WTC11 (cell line): ENCODE results near the gene MRPS6. TPM values are rescaled to one million over a fixed set of nuclear protein-coding genes. Genes with fewer than 3 reads are reported as not detected.

Experiments
- ATAC-seq: fragments of 200-7000 bp; cut with Tn5 transposase; 2 replicates; pipeline ENCODE4 v1.10.0; 2021; ENCODE audit warnings: mild to moderate bottlenecking, moderate library complexity
- CTCF ChIA-PET: fragments of 300-600 bp; sonication (Branson Sonifier 250); formaldehyde crosslinking; loops from one replicate; lab custom pipeline; 2021; ENCODE audit warnings: antibody characterized with exemption; lab: Charles Lee
- POLR2A ChIA-PET: fragments of 350-600 bp; sonication (Branson Sonifier 250); formaldehyde crosslinking; loops from one replicate; lab custom pipeline; 2021; ENCODE audit warnings: antibody characterized with exemption; lab: Charles Lee
- DNase-seq: peaks from one replicate; pipeline ENCODE4 v3.0.0; 2021; ENCODE audit warnings: low spot score
- H3K27ac Mint-ChIP-seq: 2 replicates; pipeline ENCODE4 v1.8.0; 2021; ENCODE audit warnings: mixed read lengths
- H3K27me3 Mint-ChIP-seq: 2 replicates; pipeline ENCODE4 v1.8.0; 2021; ENCODE audit warnings: low read depth, mild to moderate bottlenecking, moderate library complexity, mixed read lengths
- H3K36me3 Mint-ChIP-seq: 2 replicates; pipeline ENCODE4 v1.8.0; 2021; ENCODE audit warnings: mixed read lengths
- H3K4me1 Mint-ChIP-seq: 2 replicates; pipeline ENCODE4 v1.8.0; 2022; ENCODE audit warnings: mixed read lengths
- H3K4me3 Mint-ChIP-seq: 2 replicates; pipeline ENCODE4 v1.8.0; 2021; ENCODE audit warnings: mild to moderate bottlenecking, moderate library complexity, mixed read lengths
- H3K9me3 Mint-ChIP-seq: 2 replicates; pipeline ENCODE4 v1.8.0; 2021; ENCODE audit warnings: mixed read lengths
- CDX4 ChIP-seq: fragments of 250-450 bp; sonication (Bioruptor Pico); IDR thresholded peaks from 2 replicates; pipeline ENCODE4 v1.9.0; 2021; ENCODE audit warnings: moderate library complexity, mild to moderate bottlenecking, inconsistent platforms, borderline replicate concordance
- CREB1 ChIP-seq: sonication (generic); formaldehyde crosslinking; IDR thresholded peaks from 2 replicates; pipeline ENCODE4 v1.8.0; 2023; ENCODE audit warnings: mild to moderate bottlenecking, missing genetic modification reagents
- FOXP4 ChIP-seq: sonication (generic); formaldehyde crosslinking; IDR thresholded peaks from 2 replicates; pipeline ENCODE4 v1.8.0; 2022; ENCODE audit warnings: mild to moderate bottlenecking, missing genetic modification reagents
- NFATC4 ChIP-seq: fragments of 250-450 bp; sonication (Bioruptor Pico); IDR thresholded peaks from 2 replicates; pipeline ENCODE4 v1.9.0; 2021; ENCODE audit warnings: mild to moderate bottlenecking
- NFYB ChIP-seq: sonication (generic); formaldehyde crosslinking; conservative IDR thresholded peaks from 2 replicates; pipeline ENCODE4 v1.8.0; 2022; ENCODE audit warnings: low read depth, missing genetic modification reagents
- NR1H2 ChIP-seq: sonication (generic); formaldehyde crosslinking; IDR thresholded peaks from 2 replicates; pipeline ENCODE4 v1.9.0; 2021; ENCODE audit warnings: mild to moderate bottlenecking, moderate library complexity, missing genetic modification reagents
- PRRX2 ChIP-seq: fragments of 250-450 bp; sonication (Bioruptor Pico); IDR thresholded peaks from 2 replicates; pipeline ENCODE4 v1.8.0; 2021; ENCODE audit warnings: mild to moderate bottlenecking
- RORB ChIP-seq: fragments of 250-450 bp; sonication (Bioruptor Pico); IDR thresholded peaks from 2 replicates; pipeline ENCODE4 v1.9.0; 2021; ENCODE audit warnings: mild to moderate bottlenecking
- SOX15 ChIP-seq: fragments of 250-450 bp; sonication (Bioruptor Pico); IDR thresholded peaks from 2 replicates; pipeline ENCODE4 v1.9.0; 2021; ENCODE audit warnings: mild to moderate bottlenecking
- SP1 ChIP-seq: sonication (generic); formaldehyde crosslinking; conservative IDR thresholded peaks from 2 replicates; pipeline ENCODE4 v1.8.1; 2022; ENCODE audit warnings: missing genetic modification reagents
- TP53 ChIP-seq: sonication (generic); formaldehyde crosslinking; IDR thresholded peaks from 2 replicates; pipeline ENCODE4 v1.8.1; 2023; ENCODE audit warnings: mild to moderate bottlenecking, missing genetic modification reagents
- USF1 ChIP-seq: sonication (generic); formaldehyde crosslinking; IDR thresholded peaks from 2 replicates; pipeline ENCODE4 v1.8.0; 2022; ENCODE audit warnings: mild to moderate bottlenecking, missing genetic modification reagents
- USF2 ChIP-seq: sonication (generic); formaldehyde crosslinking; IDR thresholded peaks from 2 replicates; pipeline ENCODE4 v1.8.1; 2023; ENCODE audit warnings: mild to moderate bottlenecking, missing genetic modification reagents, moderate library complexity
- ZNF138 ChIP-seq: sonication (generic); formaldehyde crosslinking; conservative IDR thresholded peaks from 2 replicates; pipeline ENCODE4 v1.8.1; 2022; ENCODE audit warnings: mild to moderate bottlenecking, moderate library complexity, missing genetic modification reagents
- ZNF219 ChIP-seq: sonication (generic); formaldehyde crosslinking; IDR thresholded peaks from 2 replicates; pipeline ENCODE4 v1.8.0; 2023; ENCODE audit warnings: missing genetic modification reagents, mild to moderate bottlenecking, borderline replicate concordance
- ZNF232 ChIP-seq: sonication (generic); formaldehyde crosslinking; IDR thresholded peaks from 2 replicates; pipeline ENCODE4 v1.8.0; 2022; ENCODE audit warnings: mild to moderate bottlenecking, missing genetic modification reagents
- ZNF423 ChIP-seq: fragments of 250-450 bp; sonication (Bioruptor Pico); IDR thresholded peaks from 2 replicates; pipeline ENCODE4 v2.1.2; 2022; ENCODE audit warnings: mild to moderate bottlenecking, moderate library complexity
- ZNF425 ChIP-seq: fragments of 250-450 bp; sonication (Bioruptor Pico); conservative IDR thresholded peaks from 2 replicates; pipeline ENCODE4 v1.9.0; 2021; ENCODE audit warnings: mild to moderate bottlenecking
- ZNF671 ChIP-seq: fragments of 250-450 bp; sonication (Bioruptor Pico); IDR thresholded peaks from 2 replicates; pipeline ENCODE4 v1.8.0; 2021; ENCODE audit warnings: mild to moderate bottlenecking
- total RNA-seq: library from RNA; stranded (reverse); gene quantifications from 3 replicates; pipeline ENCODE4 v1.2.3, GENCODE V29; 2021

Gene MRPS6
- total RNA-seq, 1 experiment from 2014 or later: 133 TPM

- peaks cover 18% of the 10 kb centered on the region; the same call in 1 of the 2 replicates for H3K36me3 Mint-ChIP-seq
- ChIA-PET CTCF (interaction anchor here (0.8 to 2.1 kb wide), 3 partner anchors 8 to 247 kb away, joined by 4 to 12 read pairs (median 5); no protein-coding TSS in a partner anchor), POLR2A (interaction anchor here (0.7 kb wide), 1 partner anchor 24 kb away, joined by 3 read pairs; no protein-coding TSS in a partner anchor)
- peaks cover 54% of the 10 kb centered on the region for H3K4me1 Mint-ChIP-seq
- no peaks in the 10 kb centered on the region for H3K9me3 Mint-ChIP-seq
- 0 out of 2 replicates have a peak, but pooled peaks have one; percentile 31 for TF ChIP-seq ZNF232 (CRISPR knock-in tag)
- TF ChIP-seq CDX4 (CRISPR knock-in tag): no peak
- no peak for TF ChIP-seq CREB1 (CRISPR knock-in tag)
- no peak overlapping the region for H3K4me3 Mint-ChIP-seq
- no peak overlapping the region for H3K27ac Mint-ChIP-seq
- ATAC-seq (no peak), DNase-seq (no peak)
- H3K27me3 Mint-ChIP-seq: no peaks in the 10 kb centered on the region
Measured at GRCh38 chr21:34100337-34100736, 27.0 kb downstream of the MRPS6 start.

- peak overlapping the region; percentile 9 for H3K27ac Mint-ChIP-seq
- TF ChIP-seq USF1: no peak
- no peak for TF ChIP-seq SOX15
- TF ChIP-seq NFYB (CRISPR knock-in tag): no peak
- TF ChIP-seq CREB1 (CRISPR knock-in tag): no peak
- TF ChIP-seq ZNF423: no peak
- no peak for TF ChIP-seq RORB (CRISPR knock-in tag)
- TF ChIP-seq USF2 (CRISPR knock-in tag): no peak
- no peak for TF ChIP-seq ZNF138 (CRISPR knock-in tag)
- no peak for TF ChIP-seq NR1H2 (CRISPR knock-in tag)
- TF ChIP-seq NFATC4 (CRISPR knock-in tag): no peak
- no peak for TF ChIP-seq FOXP4
- no peak for TF ChIP-seq ZNF219 (CRISPR knock-in tag)
- no peak for TF ChIP-seq PRRX2 (CRISPR knock-in tag)
- TF ChIP-seq TP53 (CRISPR knock-in tag): no peak
- no peak for TF ChIP-seq ZNF425 (CRISPR knock-in tag)
- TF ChIP-seq ZNF671 (CRISPR knock-in tag): no peak
- no peak for TF ChIP-seq SP1
- ChIA-PET POLR2A (interaction anchor here (0.7 kb wide), 1 partner anchor 24 kb away, joined by 3 read pairs; no protein-coding TSS in a partner anchor), CTCF (interaction anchor here (1.5 to 2.1 kb wide), 3 partner anchors 9 to 247 kb away, joined by 5 to 12 read pairs (median 7); no protein-coding TSS in a partner anchor)
- no peak for DNase-seq
- H3K27me3 Mint-ChIP-seq: no peaks in the 10 kb centered on the region
- peaks cover 13% of the 10 kb centered on the region; the same call in 1 of the 2 replicates for H3K36me3 Mint-ChIP-seq
- H3K4me1 Mint-ChIP-seq: peaks cover 54% of the 10 kb centered on the region
- no peak for ATAC-seq
- no peak overlapping the region for H3K4me3 Mint-ChIP-seq
- H3K9me3 Mint-ChIP-seq: no peaks in the 10 kb centered on the region
Measured at GRCh38 chr21:34100790-34101189, 27.4 kb downstream of the MRPS6 start.
